ACHN (cell line): ENCODE results near the gene SLC15A3.
A peak's percentile ranks its signal among the peaks of the same experiment; 100 is the strongest.

ENCODE experiments used
- DNase-seq: peaks from one replicate; pipeline ENCODE4 v3.0.0-alpha.2; 2015
- in situ Hi-C: cut with HindIII; loops from 2 replicates; pipeline ENCODE4 v1.10.0; 2017; ENCODE audit warnings: low sequenced_read_pairs, low pct_ligation_motif_present, low pct_unique_long_range_greater_than_20kb

Gene SLC15A3

GRCh38 chr11:60951904-60952741, at the start of gene SLC15A3:
TSS of gene SLC15A3 (minus strand) at chr11:60952176. CDS start at chr11:60951551, 625 bp downstream.
- in situ Hi-C loops, result no loop called here
- DNase-seq, result peak; percentile 50

GRCh38 chr11:61000426-61000825, 48.5 kb upstream of the SLC15A3 start:
- in situ Hi-C loops, result no loop called here
- DNase-seq, result no peak

DNA sequence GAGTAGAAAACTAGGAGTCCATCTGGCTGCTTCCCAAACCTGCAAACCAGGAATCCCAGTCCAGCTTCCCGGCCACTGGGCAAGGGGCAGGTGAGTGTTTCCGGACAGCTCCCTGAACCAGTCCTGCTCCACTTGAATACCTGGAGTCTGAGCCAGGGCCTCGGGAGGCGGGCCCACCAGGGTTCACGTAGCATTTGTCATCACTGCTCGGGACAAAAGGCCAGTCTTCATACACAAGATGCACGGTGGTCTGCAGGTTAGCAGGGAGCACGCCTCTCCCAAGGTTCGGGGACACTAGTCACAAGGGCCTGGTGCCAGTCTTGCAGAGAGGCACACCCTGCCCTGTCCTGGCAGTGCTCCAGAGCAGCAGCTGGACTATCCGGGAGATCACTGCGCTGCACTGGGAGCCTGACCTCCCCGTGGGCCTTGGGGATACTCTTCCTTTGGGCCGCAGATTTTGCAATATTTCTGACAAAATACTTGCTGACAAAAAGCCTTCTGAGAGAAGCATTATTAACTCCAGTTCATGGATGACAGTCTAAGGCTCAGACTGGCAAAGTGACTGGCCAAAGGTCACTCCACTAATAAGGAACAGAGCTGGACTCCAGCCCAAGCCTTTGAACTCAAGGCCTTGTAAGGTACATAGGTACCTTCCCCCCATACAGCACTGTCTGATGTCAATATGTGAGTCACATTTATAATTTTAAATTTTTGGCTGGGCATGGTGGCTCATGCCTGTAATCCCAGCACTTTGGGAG, 44.6 kb upstream of the SLC15A3 start:
- in situ Hi-C loops, result no loop called here
- no peak for DNase-seq

DNA sequence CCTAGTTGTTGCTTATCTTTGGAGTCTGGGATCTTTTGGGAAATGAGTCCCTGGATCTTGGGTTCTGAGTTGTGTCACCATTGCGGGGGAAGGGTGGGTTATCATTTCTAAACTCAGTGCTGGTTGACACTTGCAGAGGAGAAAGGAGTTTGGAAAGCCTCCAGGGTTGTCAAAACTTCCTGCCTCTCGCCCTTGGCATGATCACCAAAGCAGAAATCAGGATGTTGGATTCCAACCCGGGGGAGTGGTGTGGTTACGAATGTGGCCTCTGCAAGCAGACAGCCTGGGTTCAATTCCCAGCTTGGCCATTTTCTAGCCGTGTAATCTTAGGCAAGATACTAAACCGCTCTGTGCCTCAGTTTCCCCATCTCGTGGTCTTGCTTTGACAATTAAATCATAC, 43.8 kb upstream of the SLC15A3 start:
- DNase-seq, result no peak
- in situ Hi-C loops, result no loop called here

DNA sequence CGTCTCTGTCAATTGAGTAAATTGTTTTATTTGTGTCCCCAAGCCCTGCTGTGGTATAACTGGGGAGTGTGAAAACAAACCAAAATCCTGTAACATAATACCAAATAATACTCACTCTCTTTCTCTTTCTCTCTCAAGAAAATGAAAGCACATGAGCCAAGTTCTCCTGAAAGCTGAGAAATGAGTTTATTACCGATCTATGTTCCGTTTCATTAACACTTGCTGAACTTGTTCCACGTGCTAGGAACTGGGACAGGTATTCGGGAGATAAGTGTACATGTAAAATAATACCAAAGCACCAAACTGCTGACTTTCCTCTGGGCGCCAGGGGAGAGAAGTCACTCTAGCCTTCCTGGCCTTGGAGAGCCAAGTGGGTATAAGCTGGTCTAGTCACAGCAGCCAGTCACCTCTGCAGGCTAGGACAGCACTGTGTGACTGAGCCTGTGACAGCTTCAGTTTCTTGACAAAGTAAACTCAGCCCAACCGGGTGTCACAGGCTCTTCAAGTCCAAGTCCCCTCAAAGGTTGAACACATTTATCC, 42.6 kb upstream of the SLC15A3 start:
- no peak for DNase-seq
- in situ Hi-C loops, result no loop called here

DNA sequence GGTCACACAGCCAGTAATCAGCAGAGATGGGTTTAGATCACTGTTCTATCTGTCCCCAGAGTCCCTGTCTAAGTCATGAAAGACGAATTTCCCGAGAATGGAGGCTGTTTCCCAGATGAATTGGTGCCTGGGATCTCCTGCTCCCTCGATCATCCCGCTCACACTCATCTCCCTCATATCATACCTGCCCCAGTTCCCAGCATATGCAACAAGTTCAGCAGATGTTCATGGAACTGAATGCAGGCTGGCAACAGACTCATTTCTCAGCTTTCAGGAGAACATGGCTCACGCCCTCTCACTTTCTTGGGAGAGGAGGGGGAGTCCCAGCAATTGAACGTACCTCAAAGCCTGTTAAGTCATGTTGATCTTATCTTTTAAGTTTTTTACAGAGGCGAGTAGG, 41.6 kb upstream of the SLC15A3 start:
- DNase-seq, result no peak
- in situ Hi-C loops, result no loop called here

DNA sequence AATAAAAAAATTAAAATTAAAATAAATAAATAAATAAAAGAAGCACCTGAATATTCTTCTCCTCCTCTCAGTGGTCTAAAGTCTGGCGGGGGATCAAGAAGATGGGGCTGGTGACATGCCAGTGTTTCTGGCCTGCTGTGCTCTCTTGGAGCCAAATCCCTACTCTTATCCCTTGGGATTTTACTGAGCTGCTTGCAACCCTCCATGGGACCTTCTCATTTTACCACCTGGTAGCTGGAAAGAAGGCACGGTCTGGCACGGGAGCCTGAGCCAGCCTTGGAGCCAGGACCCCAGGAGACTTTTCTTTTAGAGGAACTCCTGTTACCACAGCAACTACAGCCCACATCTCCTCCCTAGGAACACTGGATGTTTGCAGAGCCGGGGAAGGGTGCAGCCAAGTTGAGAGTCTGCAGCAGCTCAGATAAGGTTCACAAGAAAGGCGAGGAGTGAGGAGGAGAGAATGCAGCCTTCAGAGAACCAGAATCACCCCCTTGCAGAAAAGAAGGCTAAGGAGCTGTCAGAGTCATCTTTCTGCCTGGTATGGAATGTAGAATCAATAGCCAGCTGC, 41.0 kb upstream of the SLC15A3 start:
- no peak for DNase-seq
- in situ Hi-C loops, result no loop called here

- in situ Hi-C loops, result no loop called here
- no peak for DNase-seq
Measured at GRCh38 chr11:60991457-60991856, 39.5 kb upstream of the SLC15A3 start.

DNA sequence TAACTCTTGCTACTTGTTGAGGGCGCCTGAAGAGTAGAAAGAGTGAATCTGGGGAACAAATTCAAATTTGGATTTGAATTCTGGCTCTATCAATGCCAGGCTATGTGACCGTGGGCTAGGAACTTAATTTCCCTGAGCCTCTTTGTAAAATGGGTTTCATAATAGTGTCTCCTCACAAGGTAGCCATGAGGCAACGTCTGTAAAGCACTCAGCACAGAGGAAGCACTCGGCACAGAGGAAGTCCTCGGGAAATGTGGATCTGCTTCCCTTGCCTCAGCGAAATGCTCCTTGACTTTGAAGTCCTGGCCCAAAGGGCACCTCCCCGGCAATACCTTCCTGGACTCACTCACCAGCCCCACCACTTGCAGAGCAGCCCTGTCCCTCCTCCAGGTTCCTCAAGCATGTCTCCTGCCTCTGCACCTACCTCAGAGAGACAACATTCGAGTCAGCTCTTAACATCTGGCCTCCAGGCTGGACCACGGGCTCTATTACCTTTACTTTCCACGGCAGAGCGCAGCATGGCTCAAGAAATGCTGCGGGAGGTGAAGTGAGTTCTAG, 37.2 kb upstream of the SLC15A3 start:
- in situ Hi-C loops, result no loop called here
- no peak for DNase-seq

DNA sequence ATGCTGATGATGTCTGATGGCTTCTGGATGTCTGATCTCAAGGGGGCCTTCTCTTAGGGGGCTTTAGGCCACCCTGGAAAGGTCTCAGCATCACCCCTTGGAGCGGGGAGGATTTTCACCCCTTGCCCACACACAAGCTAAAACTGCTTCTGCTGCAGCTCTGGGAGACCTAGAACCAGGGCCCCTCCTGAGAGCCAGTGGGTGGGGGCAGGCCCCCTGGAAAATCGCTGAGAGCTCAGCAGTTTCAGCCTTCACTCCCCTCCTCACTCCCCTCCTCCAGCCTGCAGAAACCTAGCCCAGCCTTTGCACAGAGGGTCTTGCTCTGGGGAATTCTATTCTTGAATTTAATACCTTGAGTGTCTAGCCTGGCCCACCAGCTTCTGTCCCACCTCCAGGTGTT, 36.7 kb upstream of the SLC15A3 start:
- no peak for DNase-seq
- in situ Hi-C loops, result no loop called here

GRCh38 chr11:60987577-60988277, 35.8 kb upstream of the SLC15A3 start:
- in situ Hi-C loops, result no loop called here
- no peak for DNase-seq

- in situ Hi-C loops, result no loop called here
- DNase-seq, result no peak
Measured at GRCh38 chr11:60985991-60986915, 34.3 kb upstream of the SLC15A3 start.

GRCh38 chr11:60985501-60985900, 33.5 kb upstream of the SLC15A3 start:
- in situ Hi-C loops, result no loop called here
- DNase-seq, result no peak

DNA sequence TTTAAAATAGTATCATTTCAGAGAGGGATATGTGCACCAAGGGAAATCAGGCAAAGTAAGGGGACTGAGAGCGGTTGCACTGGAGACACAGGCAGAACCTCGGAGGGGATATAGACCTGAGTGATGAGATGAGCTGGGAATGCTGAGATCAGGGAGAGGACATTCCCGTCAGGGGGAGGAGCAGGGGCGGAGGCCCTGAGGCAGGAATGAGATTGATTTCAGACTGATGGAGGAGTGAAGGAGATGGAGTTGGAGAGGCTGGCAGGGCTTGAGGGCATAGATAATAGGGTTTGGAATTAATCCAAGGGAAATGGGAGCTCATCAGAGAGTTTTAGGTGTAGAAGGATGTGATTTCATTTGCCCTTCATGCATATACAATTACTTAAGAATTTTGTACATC, 32.7 kb upstream of the SLC15A3 start:
- no peak for DNase-seq
- in situ Hi-C loops, result no loop called here

GRCh38 chr11:60984149-60984548, 32.2 kb upstream of the SLC15A3 start:
- in situ Hi-C loops, result no loop called here
- DNase-seq, result no peak

DNA sequence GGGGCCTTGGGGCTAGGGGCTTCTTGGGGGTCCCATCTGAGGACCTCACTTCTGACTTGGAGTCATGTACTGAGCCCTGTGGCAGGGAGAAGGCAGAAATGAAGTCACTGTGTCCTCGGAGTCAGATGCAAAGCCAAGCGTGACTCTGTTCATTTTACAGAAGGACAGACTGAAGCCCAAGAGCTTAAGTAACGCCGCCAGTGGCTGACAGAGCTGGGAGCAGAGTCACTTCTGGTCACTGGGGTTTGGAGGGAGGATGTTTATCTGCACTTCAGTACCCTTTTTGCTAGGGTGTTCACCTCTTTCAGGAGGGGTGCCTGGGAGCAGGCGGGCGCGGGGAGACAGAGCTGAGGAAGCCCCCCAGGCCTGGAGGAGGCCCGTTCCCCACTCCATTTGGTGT, 30.2 kb upstream of the SLC15A3 start:
- no peak for DNase-seq
- in situ Hi-C loops, result no loop called here

DNA sequence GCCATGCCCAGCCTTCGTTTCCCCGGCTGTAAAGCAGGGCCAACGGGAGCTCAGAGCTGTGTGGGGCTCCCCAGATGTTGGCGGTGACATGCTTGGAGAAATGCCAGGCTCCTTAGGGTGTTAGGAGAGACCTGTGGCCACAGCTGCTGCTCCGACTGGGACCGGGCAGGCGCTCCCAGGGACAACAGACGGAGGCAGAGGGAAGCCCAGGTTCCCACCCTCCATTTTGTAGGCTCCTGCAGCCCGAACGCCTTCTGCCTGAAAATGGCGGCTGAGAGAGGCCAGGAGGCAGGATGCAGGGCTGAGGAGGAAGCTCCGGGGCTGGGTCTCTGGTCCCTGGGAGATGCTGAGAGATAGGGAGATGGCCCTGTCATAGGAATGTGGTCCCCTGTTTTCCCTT, 29.5 kb upstream of the SLC15A3 start:
- in situ Hi-C loops, result no loop called here

More for the DNA sequence above, 29.5 kb upstream of the SLC15A3 start:
- no peak for DNase-seq
